GM06990 (cell line): Measurements from ENCODE around the gene NOXA1.

Experiments used
- DNase-seq: peaks from one replicate; pipeline ENCODE4 v3.0.0-alpha.2; 2011; ENCODE audit not compliant: insufficient read length; ENCODE audit errors: extremely low read depth
- H3K27me3 ChIP-seq: replicated peaks from 2 replicates; pipeline ENCODE4 v1.6.0; 2011; ENCODE audit warnings: low read length; ENCODE audit not compliant: control insufficient read depth, insufficient read depth
- H3K36me3 ChIP-seq: 2 replicates; pipeline ENCODE4 v1.5.1; 2011; ENCODE audit warnings: low read length; ENCODE audit not compliant: control insufficient read depth, insufficient read depth
- H3K4me3 ChIP-seq: replicated peaks from 2 replicates; pipeline ENCODE4 v1.5.1; 2011; ENCODE audit warnings: low read depth, mild to moderate bottlenecking, control low read depth, low read length
- CTCF ChIP-seq: IDR thresholded peaks from 2 replicates; pipeline ENCODE4 v1.5.1; 2011; ENCODE audit warnings: low read length, control low read depth, mild to moderate bottlenecking, inconsistent platforms; ENCODE audit not compliant: insufficient read depth, poor library complexity, severe bottlenecking

The NOXA1 gene

DNA sequence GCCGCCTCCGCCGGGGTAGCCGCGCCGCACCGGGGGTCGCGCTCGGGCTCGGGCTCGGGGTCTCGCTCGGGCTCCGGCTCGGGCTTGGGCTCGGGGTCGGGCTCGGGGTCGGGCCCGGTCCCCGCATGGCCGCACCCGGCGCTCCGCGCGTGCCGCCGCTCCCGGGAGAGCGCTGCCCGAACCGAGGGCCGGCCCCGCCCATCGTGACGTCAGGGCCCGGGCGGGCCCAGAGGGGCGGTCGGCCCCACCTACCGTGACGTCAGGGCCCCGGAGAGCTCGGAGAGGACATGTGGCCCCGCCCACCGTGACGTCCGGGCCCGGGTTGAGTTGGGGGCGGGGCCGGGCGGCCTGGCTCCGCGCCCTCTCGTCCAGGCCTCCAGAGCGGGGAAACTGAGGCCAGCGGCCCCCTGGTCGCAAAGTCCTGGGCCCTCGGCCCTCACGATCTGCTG lies 36.0 kb downstream of the NOXA1 start, which contains the start of gene NSMF:
TSS of gene NSMF (minus strand) at position 183 of the 449 bp plus-strand sequence. CDS start 232 bp downstream, outside the sequence.
- TF ChIP-seq CTCF = no peak
- H3K36me3 ChIP-seq = peaks cover 5% of the 10 kb centered on the region
- peak within 1 kb of the TSS; percentile 78 for H3K4me3 ChIP-seq
- no peaks in the 10 kb centered on the region for H3K27me3 ChIP-seq
- DNase-seq = peak; percentile 89

DNA sequence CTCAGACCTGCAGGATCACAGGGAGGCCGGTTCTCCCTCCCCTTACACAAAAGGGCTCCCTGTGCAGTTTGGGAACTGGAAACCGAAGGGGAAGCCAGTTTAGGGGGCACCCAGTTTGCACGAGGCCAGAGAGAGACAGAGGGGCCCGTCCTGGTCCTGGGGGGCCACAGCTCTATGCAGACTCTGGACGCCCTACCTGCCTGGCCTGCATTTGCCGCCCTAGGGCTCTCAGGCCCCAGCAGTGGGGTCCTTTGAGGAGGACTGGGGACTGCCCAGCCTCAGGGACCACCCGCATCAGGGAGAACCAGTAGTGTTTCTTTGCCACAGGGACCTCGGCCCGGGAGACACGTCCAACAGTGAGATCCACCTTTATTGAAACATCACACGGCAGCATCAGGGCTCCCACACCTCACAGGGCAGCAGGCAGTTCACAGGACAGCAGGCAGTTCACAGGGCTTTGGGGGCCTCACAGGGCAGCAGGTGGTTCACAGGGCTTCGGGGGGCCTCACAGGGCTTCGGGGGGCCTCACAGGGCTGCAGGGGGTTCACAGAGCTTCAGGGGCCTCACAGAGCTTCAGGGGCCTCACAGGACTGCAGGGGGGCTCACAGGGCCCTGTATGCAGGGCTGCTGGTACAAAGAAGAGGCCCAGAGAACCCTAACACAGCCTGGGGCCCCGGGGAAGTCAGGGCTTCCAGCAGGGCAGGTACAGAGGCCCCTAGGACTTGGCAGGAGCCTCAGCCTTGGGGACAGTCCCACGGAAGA lies 36.6 kb downstream of the NOXA1 start:
- no peak for TF ChIP-seq CTCF
- H3K4me3 ChIP-seq = peak overlapping the region; percentile 51
- H3K36me3 ChIP-seq = peaks cover 5% of the 10 kb centered on the region
- no peaks in the 10 kb centered on the region for H3K27me3 ChIP-seq
- no peak for DNase-seq

- peaks cover 3% of the 10 kb centered on the region for H3K36me3 ChIP-seq
- no peaks in the 10 kb centered on the region for H3K27me3 ChIP-seq
- DNase-seq = no peak
- no peak for TF ChIP-seq CTCF
- no peak overlapping the region for H3K4me3 ChIP-seq
Observed at GRCh38 chr9:137460363-137461315, 37.4 kb downstream of the NOXA1 start.

DNA sequence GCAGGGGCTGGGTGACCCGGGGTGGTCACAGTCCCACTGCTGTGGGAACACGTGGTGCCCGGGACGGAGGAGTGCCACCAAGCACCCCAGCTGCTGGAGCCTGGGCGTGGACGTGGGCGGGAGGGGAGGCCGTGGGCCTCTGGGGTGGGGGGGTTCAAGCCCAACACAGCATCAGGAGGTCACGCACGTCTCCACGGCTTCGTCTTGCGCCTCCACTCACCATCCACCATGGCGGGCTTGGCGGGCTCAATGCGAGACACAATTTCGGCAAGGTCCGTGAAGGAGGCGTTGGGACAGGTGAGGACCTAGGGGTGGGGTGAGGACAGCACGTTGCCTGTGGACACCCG lies 38.1 kb downstream of the NOXA1 start:
- no peak for DNase-seq
- Histone ChIP-seq H3K4me3 (peak overlapping the region; percentile 28), H3K27me3 (no peaks in the 10 kb centered on the region), H3K36me3 (peaks cover 3% of the 10 kb centered on the region)
- TF ChIP-seq CTCF = no peak

DNA sequence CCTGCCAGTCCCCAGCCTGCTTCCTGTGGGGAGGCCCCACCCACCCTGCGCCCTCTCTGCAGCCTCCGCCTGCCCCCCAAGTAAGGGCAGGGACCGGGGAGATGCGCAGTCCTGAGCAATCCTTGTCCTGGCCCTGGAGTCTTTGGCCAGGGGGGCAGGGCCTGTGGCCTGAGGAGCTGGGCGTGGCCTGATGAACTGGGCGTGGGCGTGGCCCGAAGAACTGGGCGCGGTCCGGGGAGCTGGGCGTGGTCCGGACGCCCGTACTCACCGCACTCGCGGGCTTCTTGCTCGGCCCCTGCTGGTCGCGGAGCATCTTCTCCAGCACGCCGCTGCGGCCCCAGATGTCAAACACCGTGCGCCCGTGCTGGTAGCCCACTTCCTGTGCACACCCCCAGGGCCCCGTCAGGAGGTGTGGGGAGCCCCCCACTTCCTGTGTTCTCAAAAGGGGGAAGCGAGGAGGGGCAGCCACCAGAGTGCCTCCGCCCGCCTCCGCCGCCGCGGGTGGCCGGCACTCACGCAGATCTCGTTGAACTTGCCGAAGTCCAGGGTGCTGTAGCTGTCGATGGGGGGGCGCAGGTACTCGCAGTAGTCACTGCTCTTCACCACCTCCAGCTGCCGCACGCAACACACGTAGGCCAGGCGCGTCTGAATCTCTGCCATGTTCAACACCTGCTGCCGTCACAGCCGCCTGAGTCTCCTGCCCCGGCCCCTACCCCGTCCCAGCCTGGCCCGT lies 38.6 kb downstream of the NOXA1 start:
- Histone ChIP-seq H3K27me3 (no peaks in the 10 kb centered on the region), H3K4me3 (peak overlapping the region; percentile 37), H3K36me3 (peaks cover 3% of the 10 kb centered on the region)
- peak; percentile 93 for DNase-seq
- peak; percentile 47 for TF ChIP-seq CTCF
